IPS-20b (cell line): ENCODE measurements around the gene SINHCAF.

ENCODE experiments used
- H3K27ac ChIP-seq: one replicate; pipeline ENCODE4 v1.5.1; 2013; ENCODE audit warnings: low read length
- H3K27me3 ChIP-seq: 2 replicates; pipeline ENCODE4 v1.6.1; 2013; ENCODE audit warnings: mild to moderate bottlenecking, low read length, inconsistent platforms; ENCODE audit not compliant: insufficient read depth
- H3K36me3 ChIP-seq: 2 replicates; pipeline ENCODE4 v1.6.1; 2013; ENCODE audit warnings: low read depth, mild to moderate bottlenecking, inconsistent platforms, low read length, moderate library complexity; ENCODE audit not compliant: insufficient read depth
- H3K4me1 ChIP-seq: 2 replicates; pipeline ENCODE4 v1.6.1; 2013; ENCODE audit warnings: mild to moderate bottlenecking, control low read depth, inconsistent platforms, low read length, moderate library complexity; ENCODE audit not compliant: insufficient read depth
- H3K4me3 ChIP-seq: 2 replicates; pipeline ENCODE4 v1.5.1; 2013; ENCODE audit warnings: mild to moderate bottlenecking, low read length, inconsistent platforms
- H3K9ac ChIP-seq: 2 replicates; pipeline ENCODE4 v1.6.1; 2013; ENCODE audit warnings: low read depth, mild to moderate bottlenecking, inconsistent platforms, low read length, moderate library complexity
- H3K9me3 ChIP-seq: 2 replicates; pipeline ENCODE4 v1.6.1; 2013; ENCODE audit warnings: mild to moderate bottlenecking, low read depth, low read length, inconsistent platforms; ENCODE audit not compliant: insufficient read depth

SINHCAF gene

DNA sequence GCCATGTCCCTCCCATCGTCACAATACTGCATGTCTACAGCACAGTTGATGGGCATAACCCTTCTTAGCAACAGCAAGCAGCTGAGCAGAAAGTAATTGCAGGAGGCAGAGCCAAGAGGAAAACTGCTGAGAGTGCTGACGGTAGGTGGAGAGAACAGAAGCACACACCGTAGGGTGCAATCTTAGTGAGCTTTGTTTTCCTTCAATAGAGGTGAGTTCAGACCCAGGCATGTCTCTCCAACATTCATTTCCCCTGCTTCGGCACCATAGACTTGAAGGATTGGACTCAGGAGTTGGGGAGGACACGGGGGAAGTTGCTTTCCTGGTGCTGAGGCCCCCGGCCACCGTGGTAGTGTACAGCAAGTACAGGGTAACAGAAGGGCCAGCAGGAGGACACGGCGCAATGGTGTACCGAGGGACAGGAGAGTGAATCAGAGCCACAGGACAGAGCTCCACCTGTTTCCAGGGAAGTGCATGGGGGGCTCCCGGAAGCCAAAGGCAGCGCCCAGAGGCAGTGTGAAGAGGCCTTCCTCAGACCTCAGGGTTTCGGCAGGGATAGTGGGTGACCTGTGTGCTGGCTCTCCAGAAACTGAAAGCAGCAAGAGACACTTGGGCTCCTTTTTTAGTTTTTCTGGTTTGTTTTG, 36.3 kb upstream of the SINHCAF start:
- no peaks in the 10 kb centered on the region for H3K9me3 ChIP-seq
- peak overlapping the region; percentile 81 for H3K9ac ChIP-seq
- no peaks in the 10 kb centered on the region for H3K36me3 ChIP-seq
- peak overlapping the region; percentile 52 for H3K4me3 ChIP-seq
- no peaks in the 10 kb centered on the region for H3K27me3 ChIP-seq
- H3K4me1 ChIP-seq: peaks cover 21% of the 10 kb centered on the region
- H3K27ac ChIP-seq: peak overlapping the region; percentile 90

DNA sequence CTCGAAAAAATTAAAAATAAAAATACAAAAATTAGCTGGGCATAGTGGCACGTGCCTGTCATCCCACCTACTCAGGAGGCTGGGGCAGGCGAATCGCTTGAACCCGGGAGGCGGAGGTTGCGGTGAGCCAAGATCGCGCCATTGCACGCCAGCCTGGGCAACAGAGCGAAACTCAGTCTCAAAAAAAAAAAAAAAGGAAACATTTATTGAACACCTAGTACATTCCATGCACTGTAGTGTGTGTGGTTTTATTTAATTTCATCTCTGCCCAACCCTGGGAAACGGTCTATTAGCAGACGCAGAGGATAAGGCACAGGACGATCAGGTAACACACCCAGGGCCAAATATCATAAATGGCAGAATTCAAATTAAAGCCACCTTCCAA, 35.8 kb upstream of the SINHCAF start:
- no peaks in the 10 kb centered on the region for H3K27me3 ChIP-seq
- H3K27ac ChIP-seq: peak overlapping the region; percentile 90
- H3K9ac ChIP-seq: peak overlapping the region; percentile 81; the same call in 1 of the 2 replicates
- H3K4me1 ChIP-seq: peaks cover 21% of the 10 kb centered on the region
- no peaks in the 10 kb centered on the region for H3K36me3 ChIP-seq
- no peaks in the 10 kb centered on the region for H3K9me3 ChIP-seq
- peak overlapping the region; percentile 52; the same call in 1 of the 2 replicates for H3K4me3 ChIP-seq

DNA sequence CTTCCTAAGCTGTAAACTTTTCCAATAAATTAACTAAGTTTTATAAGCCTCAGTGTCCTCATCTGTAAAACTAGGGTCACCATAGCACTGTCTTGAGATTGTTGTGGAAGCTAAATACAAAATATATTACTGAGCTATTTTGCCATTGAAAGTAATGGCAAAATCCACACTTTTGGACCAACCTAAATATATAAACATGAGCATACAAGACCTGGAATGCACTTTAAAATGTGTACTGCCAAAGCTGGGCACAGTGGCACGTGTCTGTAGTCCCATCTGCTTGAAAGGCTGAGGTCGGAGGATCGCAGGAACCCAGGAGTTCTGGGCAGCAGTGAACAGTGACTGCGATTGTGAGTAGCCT, 29.8 kb upstream of the SINHCAF start:
- H3K27ac ChIP-seq: no peak overlapping the region
- no peaks in the 10 kb centered on the region for H3K9me3 ChIP-seq
- H3K4me1 ChIP-seq: peaks cover 5% of the 10 kb centered on the region; the same call in 1 of the 2 replicates
- no peaks in the 10 kb centered on the region for H3K27me3 ChIP-seq
- no peaks in the 10 kb centered on the region for H3K36me3 ChIP-seq
- H3K9ac ChIP-seq: no peak overlapping the region
- no peak overlapping the region for H3K4me3 ChIP-seq

DNA sequence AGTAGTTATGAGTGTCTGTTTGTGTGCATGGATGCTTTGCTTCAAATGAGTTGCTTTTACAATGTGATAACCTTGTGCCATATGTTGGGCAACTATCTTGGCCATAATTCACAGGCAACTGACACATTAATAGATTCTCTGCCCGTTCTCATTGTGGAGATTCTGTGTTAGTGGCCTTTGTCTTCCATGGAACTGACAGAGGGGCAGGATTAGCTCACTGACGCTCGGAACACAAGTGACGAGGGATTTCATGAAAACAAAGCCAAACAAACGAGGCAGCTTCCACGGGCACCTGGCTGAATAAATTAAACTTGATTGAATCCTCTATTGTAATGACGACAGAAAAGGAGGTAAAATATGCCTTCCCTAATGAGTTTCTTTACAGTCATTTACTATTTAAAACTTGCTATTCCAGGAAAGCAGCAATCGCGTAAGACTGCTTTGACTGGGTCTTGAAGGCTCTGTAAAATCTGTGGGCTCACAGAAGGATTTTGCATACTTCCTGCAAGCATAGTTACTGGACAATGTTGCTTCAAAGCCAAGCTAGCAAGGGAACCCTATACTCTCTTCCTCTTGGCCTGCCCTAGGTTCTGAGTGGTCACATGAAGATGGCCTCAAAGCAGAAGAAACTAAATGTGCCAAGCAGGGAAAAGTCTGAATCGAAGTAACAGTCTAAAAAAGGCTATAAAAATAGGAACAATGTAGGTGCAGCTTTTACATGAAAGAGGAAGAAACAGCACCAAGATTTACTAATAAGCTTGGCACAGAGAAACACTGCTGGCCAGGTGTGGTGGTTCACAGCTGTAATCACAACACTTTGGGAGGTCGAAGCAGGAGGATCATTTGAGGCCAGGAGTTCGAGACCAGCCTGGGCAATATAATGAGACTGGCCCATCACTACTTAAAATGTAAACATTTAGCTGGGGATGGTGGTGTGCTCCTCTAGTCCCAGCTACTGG, 28.1 kb upstream of the SINHCAF start:
- peaks cover 5% of the 10 kb centered on the region; the same call in 1 of the 2 replicates for H3K4me1 ChIP-seq
- H3K9ac ChIP-seq: no peak overlapping the region
- no peaks in the 10 kb centered on the region for H3K36me3 ChIP-seq
- no peaks in the 10 kb centered on the region for H3K9me3 ChIP-seq
- H3K27me3 ChIP-seq: no peaks in the 10 kb centered on the region
- H3K4me3 ChIP-seq: no peak overlapping the region
- H3K27ac ChIP-seq: no peak overlapping the region

DNA sequence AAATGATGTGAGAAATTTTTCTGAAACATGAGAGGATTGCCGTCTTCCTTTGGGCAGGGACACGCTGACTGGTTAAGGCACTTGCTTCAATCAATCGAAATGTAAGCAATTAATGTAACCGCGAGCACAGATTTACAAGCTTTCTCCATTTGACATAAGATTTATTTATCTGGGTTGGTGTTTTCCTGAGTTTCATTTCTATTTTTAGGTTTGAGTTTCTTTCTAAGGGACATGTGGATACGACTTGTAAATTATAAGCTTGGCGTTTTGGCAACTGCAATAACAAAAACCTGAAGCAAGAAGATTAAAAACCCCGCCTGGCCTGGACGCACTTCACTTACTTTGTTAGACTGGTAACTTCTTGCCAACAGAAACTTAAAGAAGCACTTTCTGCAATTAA, 20.3 kb upstream of the SINHCAF start:
- no peak overlapping the region for H3K4me3 ChIP-seq
- H3K9me3 ChIP-seq: no peaks in the 10 kb centered on the region
- H3K27me3 ChIP-seq: no peaks in the 10 kb centered on the region
- no peak overlapping the region for H3K27ac ChIP-seq
- H3K4me1 ChIP-seq: no peaks in the 10 kb centered on the region
- no peak overlapping the region for H3K9ac ChIP-seq
- no peaks in the 10 kb centered on the region for H3K36me3 ChIP-seq

DNA sequence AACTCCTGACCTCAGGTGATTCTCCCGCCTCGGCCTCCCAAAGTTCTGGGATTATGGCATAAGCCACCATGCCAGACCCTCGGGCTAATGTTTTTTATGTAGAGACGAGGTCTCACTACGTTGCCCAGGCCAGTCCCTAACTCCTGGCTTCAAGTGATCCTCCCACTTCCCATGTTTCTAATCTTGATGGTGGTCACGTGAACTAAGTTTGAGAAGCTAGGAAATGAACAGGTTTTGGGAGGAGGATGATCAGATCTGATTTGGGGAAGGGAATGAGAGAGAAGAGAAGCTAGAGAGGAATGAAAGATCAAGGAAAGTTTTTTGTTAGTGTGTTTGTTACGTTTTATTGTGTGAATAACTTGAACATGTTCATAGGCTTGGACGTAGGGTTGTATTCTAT, 17.2 kb upstream of the SINHCAF start:
- H3K4me3 ChIP-seq: no peak overlapping the region
- no peaks in the 10 kb centered on the region for H3K36me3 ChIP-seq
- H3K27ac ChIP-seq: no peak overlapping the region
- no peaks in the 10 kb centered on the region for H3K4me1 ChIP-seq
- no peak overlapping the region for H3K9ac ChIP-seq
- H3K9me3 ChIP-seq: no peaks in the 10 kb centered on the region
- H3K27me3 ChIP-seq: no peaks in the 10 kb centered on the region

DNA sequence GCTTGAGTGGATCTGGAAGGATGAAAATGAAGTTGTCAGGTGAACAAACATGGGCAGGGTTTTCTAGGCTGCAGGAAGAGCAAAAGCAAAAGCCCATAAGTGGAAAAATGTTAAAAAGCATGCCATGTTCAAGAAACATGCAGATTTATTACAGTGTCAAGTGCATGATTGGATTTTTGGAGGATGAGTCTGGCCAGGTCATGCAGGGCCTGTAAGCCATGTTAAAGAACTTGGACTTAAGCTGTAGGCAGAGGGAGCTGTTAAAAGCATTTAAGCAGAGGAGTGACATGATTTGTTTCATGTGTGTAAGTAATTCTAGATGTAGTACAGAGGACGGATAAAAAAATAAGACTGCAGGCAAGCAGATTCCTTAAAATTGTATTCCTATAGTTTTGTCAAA, 16.3 kb upstream of the SINHCAF start:
- Histone ChIP-seq H3K9ac (no peak overlapping the region), H3K36me3 (no peaks in the 10 kb centered on the region), H3K27me3 (no peaks in the 10 kb centered on the region), H3K9me3 (no peaks in the 10 kb centered on the region), H3K4me1 (no peaks in the 10 kb centered on the region), H3K27ac (no peak overlapping the region), H3K4me3 (no peak overlapping the region)

DNA sequence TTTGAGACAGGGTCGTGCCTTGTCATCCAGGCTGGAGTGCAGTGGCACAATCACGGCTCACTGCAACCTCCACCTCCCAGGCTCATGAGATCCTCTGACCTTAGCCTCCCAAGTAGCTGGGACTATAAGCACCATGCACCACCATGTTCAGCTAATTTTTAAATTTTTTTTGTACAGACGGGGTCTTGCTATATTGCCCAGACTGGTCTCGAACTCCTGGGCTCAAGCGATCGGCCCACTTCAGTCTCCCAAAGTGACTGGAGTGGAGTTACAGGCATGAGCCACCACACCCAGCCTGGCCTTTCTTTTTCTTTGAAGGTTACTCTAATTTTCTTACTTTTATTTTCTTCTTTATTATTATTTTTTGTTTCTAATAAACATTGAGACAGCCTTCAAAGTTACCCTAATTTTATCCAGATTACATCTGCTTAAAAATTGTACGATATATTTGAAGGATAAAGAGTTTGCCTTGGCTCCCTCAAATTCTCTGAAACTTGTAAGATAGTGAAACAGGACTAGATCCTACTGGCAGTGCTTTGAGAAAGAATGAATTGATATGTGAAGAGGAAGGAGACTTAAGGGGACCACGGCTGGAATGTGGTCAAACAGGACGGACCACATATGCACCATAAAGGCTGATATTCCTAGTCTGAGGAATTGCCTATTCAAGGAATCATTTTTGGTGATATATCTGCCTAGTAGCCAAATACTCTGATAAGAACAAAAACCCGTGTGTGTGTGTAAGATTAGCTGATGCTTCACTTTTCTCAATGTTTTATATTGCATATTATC, 14.1 kb upstream of the SINHCAF start:
- Histone ChIP-seq H3K36me3 (no peaks in the 10 kb centered on the region), H3K9me3 (no peaks in the 10 kb centered on the region), H3K9ac (no peak overlapping the region), H3K4me1 (no peaks in the 10 kb centered on the region), H3K27me3 (no peaks in the 10 kb centered on the region), H3K4me3 (no peak overlapping the region), H3K27ac (no peak overlapping the region)

DNA sequence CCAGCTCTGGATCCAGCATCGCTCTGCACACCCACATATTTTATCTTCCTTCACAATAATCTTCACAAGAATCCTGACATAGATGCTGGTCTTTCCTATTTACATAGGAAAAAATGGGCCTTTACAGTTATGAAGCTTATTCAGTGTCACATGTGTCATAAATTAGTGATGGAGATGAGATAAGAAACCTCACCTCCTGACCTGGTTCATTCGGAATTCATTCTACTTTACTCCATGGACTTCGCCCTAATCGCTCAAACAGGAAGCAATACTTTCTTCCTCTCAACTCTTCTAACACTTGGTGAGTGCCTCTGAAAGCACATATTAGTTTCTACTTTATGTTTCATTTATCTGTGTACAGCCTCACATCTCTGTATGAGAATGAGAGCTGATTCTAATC, 12.0 kb upstream of the SINHCAF start:
- Histone ChIP-seq H3K36me3 (no peaks in the 10 kb centered on the region), H3K4me1 (no peaks in the 10 kb centered on the region), H3K4me3 (no peak overlapping the region), H3K27ac (no peak overlapping the region), H3K9me3 (no peaks in the 10 kb centered on the region), H3K9ac (no peak overlapping the region), H3K27me3 (no peaks in the 10 kb centered on the region)

DNA sequence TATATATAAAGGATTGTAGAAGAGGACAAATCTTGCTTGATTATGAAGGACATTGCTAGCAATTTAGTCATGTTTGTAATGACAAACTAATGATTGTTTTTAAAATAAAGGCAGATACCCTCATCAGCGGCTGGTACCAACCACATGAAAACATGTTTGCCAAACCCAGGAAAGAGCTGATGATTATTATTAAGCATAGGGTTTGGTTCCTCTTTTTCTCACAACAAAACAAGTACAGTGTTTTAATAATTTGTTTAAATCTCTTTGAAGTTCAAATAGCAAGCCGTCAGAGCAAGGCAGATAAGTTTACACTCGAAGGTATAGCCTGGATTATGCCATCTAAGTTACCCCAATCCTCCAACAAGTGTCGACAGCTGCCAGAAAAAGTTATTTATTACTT, 5.3 kb upstream of the SINHCAF start:
- no peaks in the 10 kb centered on the region for H3K9me3 ChIP-seq
- no peak overlapping the region for H3K27ac ChIP-seq
- no peak overlapping the region for H3K9ac ChIP-seq
- no peaks in the 10 kb centered on the region for H3K27me3 ChIP-seq
- no peak overlapping the region for H3K4me3 ChIP-seq
- no peaks in the 10 kb centered on the region for H3K36me3 ChIP-seq
- H3K4me1 ChIP-seq: peaks cover 4% of the 10 kb centered on the region; the same call in 1 of the 2 replicates

DNA sequence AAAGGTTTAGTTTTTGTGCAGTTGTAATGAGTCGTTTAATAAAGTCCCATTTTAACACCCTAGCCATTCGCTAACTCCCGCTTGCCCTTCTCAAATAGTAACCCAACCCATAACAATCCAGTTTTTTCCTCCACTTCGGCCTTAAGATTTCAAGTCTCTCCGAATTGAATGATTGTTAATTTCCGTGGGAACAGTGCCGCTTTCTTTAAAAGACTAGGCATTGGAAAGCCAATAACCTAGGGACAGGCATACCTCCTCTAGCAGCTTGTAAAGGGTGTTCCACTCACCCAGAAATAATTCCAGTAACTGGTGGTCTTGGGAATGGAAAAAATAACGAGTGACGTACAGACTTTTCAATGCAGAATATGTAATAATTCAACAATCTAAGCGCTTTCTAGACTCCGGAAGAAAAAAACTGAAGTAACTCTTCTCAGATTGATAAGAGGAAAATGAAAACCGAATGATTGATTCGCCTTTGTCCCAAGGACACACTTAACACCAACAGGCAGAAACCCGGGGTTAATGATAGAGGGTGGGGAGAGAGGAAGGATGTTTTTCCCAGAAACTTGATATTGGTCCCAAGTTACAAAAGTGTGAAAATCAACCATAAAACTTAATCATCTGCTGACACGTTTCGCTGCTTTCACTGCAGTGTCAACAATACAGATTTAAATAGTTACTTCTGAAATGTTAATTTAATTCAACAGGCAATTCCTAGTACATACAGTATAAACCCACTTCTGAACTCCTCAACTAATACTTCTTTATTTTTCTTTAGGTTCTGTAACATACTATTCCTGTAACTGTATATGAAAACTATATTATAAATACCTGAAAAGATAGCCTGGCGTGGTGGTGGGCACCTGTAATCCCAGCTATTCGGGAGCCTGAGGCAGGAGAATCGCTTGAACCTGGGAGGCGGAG, 1.0 kb upstream of the SINHCAF start:
- Histone ChIP-seq H3K27me3 (no peaks in the 10 kb centered on the region), H3K4me1 (peaks cover 12% of the 10 kb centered on the region; the same call in 1 of the 2 replicates), H3K9ac (peak overlapping the region; percentile 77; the same call in 1 of the 2 replicates), H3K27ac (no peak overlapping the region), H3K36me3 (peaks cover 5% of the 10 kb centered on the region), H3K4me3 (peak overlapping the region; percentile 60), H3K9me3 (no peaks in the 10 kb centered on the region)
